HepG2 (cell line): Measurements from ENCODE around the gene TCF7L2. TPM values are rescaled to one million over a fixed set of nuclear protein-coding genes. Genes with fewer than 3 reads are reported as not detected.

Experiments
- ATAC-seq: fragments of 200-7000 bp; cut with Tn5 transposase; 3 replicates; pipeline ENCODE4 v1.9.1; 2020; ENCODE audit warnings: mild to moderate bottlenecking, moderate library complexity
- BruUV-seq: library from RNA; stranded (reverse); fragments of 400-500 nt; replicated peaks from 2 replicates; lab custom pipeline; 2021; lab: Mats Ljungman, UMichigan
- CTCF ChIA-PET: fragments of 300-600 bp; formaldehyde crosslinking; extraction: SDS; loops from one replicate; lab custom pipeline; 2021; ENCODE audit warnings: low total read pairs, inconsistent platforms, low intra/inter-chr PET ratio; lab: Yijun Ruan, JAX
- POLR2A ChIA-PET: fragments of 350-600 bp; sonication (Branson Sonifier 250); formaldehyde crosslinking; loops from one replicate; lab custom pipeline; 2020; ENCODE audit warnings: antibody characterized with exemption, inconsistent platforms; lab: Yijun Ruan, JAX
- DNase-seq: peaks from one replicate; pipeline ENCODE4 v3.0.0-alpha.2; 2015; ENCODE audit warnings: low spot score
- FAIRE-seq: peaks from 3 replicates; lab custom pipeline; 2011; peaks lifted over from hg19 to GRCh38; lab: Jason Lieb, UNC
- H2AFZ ChIP-seq: one replicate; pipeline ENCODE4 v1.6.1; 2011; ENCODE audit warnings: low read length, inconsistent platforms
- H3K27ac ChIP-seq: fragments of 300-600 bp; 3 replicates; pipeline ENCODE4 v1.8.0; 2011; ENCODE audit warnings: mixed run types, mild to moderate bottlenecking, mixed read lengths, low read length, inconsistent platforms; ENCODE audit not compliant: insufficient read depth; ENCODE audit errors: extremely low read length
- H3K27me3 ChIP-seq, 2 experiments: fragments of 200-600 bp in 1 of 2; 2 replicates in 1 of 2; 3 replicates in 1 of 2; pipeline versions ENCODE4 v1.6.0 to v1.8.0; 2011; ENCODE audit warnings: low read length in 2 of 2, mild to moderate bottlenecking in 2 of 2, moderate library complexity in 2 of 2, inconsistent platforms in 1 of 2; ENCODE audit not compliant: insufficient read depth in 2 of 2, control insufficient read depth in 1 of 2
- H3K36me3 ChIP-seq, 2 experiments: fragments of 200-600 bp in 1 of 2; replicated peaks in 1 of 2; 2 replicates in 1 of 2; 3 replicates in 1 of 2; pipeline versions ENCODE4 v1.5.1 to v1.8.0; 2011; ENCODE audit warnings: low read length in 2 of 2, inconsistent platforms in 1 of 2; ENCODE audit not compliant: insufficient read depth in 2 of 2, control insufficient read depth in 1 of 2
- H3K4me1 ChIP-seq: 2 replicates; pipeline ENCODE4 v1.5.1; 2012; ENCODE audit warnings: low read length, inconsistent platforms; ENCODE audit not compliant: insufficient read depth
- H3K4me2 ChIP-seq: 2 replicates; pipeline ENCODE4 v1.6.0; 2011; ENCODE audit warnings: low read depth, low read length, inconsistent platforms
- H3K4me3 ChIP-seq, 3 experiments: fragments of 200-600 bp in 1 of 3; sonication (generic), shearing (Covaris generic) in 1 of 3; replicated peaks in 1 of 3; 2 replicates each; pipeline ENCODE4 v1.5.1; 2011 to 2016; ENCODE audit warnings: low read length in 3 of 3, inconsistent platforms in 2 of 3, low read depth in 2 of 3, mild to moderate bottlenecking in 2 of 3, control low read depth in 1 of 3, mixed read lengths in 1 of 3; ENCODE audit not compliant: insufficient read depth in 1 of 3
- H3K79me2 ChIP-seq: one replicate; pipeline ENCODE4 v1.6.1; 2011; ENCODE audit warnings: low read length, inconsistent platforms; ENCODE audit not compliant: insufficient read depth
- H3K9ac ChIP-seq: 2 replicates; pipeline ENCODE4 v1.6.0; 2011; ENCODE audit warnings: mild to moderate bottlenecking, low read depth, low read length, inconsistent platforms; ENCODE audit not compliant: insufficient read depth
- H3K9me3 ChIP-seq: 2 replicates; pipeline ENCODE4 v1.5.1; 2012; ENCODE audit warnings: mild to moderate bottlenecking, low read length
- H4K20me1 ChIP-seq: 2 replicates; pipeline ENCODE4 v1.6.0; 2011; ENCODE audit warnings: inconsistent platforms, mild to moderate bottlenecking, low read length, moderate library complexity; ENCODE audit not compliant: insufficient read depth
- CREB3 ChIP-seq: sonication (generic); formaldehyde crosslinking; IDR thresholded peaks from 2 replicates; pipeline ENCODE4 v1.5.0; 2020; ENCODE audit warnings: missing genetic modification reagents
- FOXK1 ChIP-seq: sonication (generic); formaldehyde crosslinking; IDR thresholded peaks from 2 replicates; pipeline ENCODE4 v1.4.0; 2020; ENCODE audit warnings: low read depth, missing genetic modification reagents, borderline replicate concordance
- GZF1 ChIP-seq: sonication (generic); formaldehyde crosslinking; IDR thresholded peaks from 2 replicates; pipeline ENCODE4 v1.5.1; 2020; ENCODE audit warnings: mild to moderate bottlenecking, missing genetic modification reagents
- HNF1B ChIP-seq: sonication (generic); formaldehyde crosslinking; IDR thresholded peaks from 2 replicates; pipeline ENCODE4 v1.5.1; 2020; ENCODE audit warnings: mild to moderate bottlenecking, moderate library complexity, missing genetic modification reagents
- IRF9 ChIP-seq: sonication (generic); formaldehyde crosslinking; IDR thresholded peaks from 2 replicates; pipeline ENCODE4 v1.8.0; 2022; ENCODE audit warnings: missing genetic modification reagents, mild to moderate bottlenecking, borderline replicate concordance
- MXD3 ChIP-seq: IDR thresholded peaks from 2 replicates; pipeline ENCODE4 v1.6.1; 2016; ENCODE audit warnings: mild to moderate bottlenecking, missing biosample characterization, missing genetic modification reagents
- NCOA5 ChIP-seq: sonication (generic); formaldehyde crosslinking; IDR thresholded peaks from 2 replicates; pipeline ENCODE4 v1.4.0; 2020; ENCODE audit warnings: missing genetic modification reagents
- NFYB ChIP-seq: sonication (generic); formaldehyde crosslinking; IDR thresholded peaks from 2 replicates; pipeline ENCODE4 v1.4.0; 2020; ENCODE audit warnings: missing genetic modification reagents
- SMARCC2 ChIP-seq: fragments of 450-650 bp; IDR thresholded peaks from 2 replicates; pipeline ENCODE4 v1.6.1; 2017; ENCODE audit warnings: antibody characterized with exemption, mild to moderate bottlenecking
- ZBTB38 ChIP-seq: sonication (generic); formaldehyde crosslinking; IDR thresholded peaks from 2 replicates; pipeline ENCODE4 v1.5.1; 2020; ENCODE audit warnings: mild to moderate bottlenecking, missing genetic modification reagents
- ZBTB46 ChIP-seq: sonication (generic); formaldehyde crosslinking; IDR thresholded peaks from 2 replicates; pipeline ENCODE4 v1.4.0; 2020; ENCODE audit warnings: mild to moderate bottlenecking, missing genetic modification reagents, borderline replicate concordance
- ZMAT5 ChIP-seq: sonication (generic); formaldehyde crosslinking; IDR thresholded peaks from 2 replicates; pipeline ENCODE4 v1.5.0; 2020; ENCODE audit warnings: mild to moderate bottlenecking, low read depth, missing genetic modification reagents, borderline replicate concordance
- ZNF784 ChIP-seq: sonication (generic); formaldehyde crosslinking; IDR thresholded peaks from 2 replicates; pipeline ENCODE4 v1.5.1; 2020; ENCODE audit warnings: missing genetic modification reagents, mild to moderate bottlenecking, borderline replicate concordance
- ZSCAN5A ChIP-seq: sonication (generic); formaldehyde crosslinking; IDR thresholded peaks from 2 replicates; pipeline ENCODE4 v1.8.0; 2022; ENCODE audit warnings: mild to moderate bottlenecking, missing genetic modification reagents, borderline replicate concordance
- WGBS: methylation state at CpG from one replicate; pipeline ENCODE4 v1.1.6; 2017; ENCODE audit warnings: low lambda C conversion rate; 5-methylcytosine and 5-hydroxymethylcytosine counted together
- in situ Hi-C: cut with HindIII; loops from 2 replicates; pipeline ENCODE4 v1.10.0; 2017; ENCODE audit warnings: low pct_unique_long_range_greater_than_20kb; ENCODE audit not compliant: extremely low pct_ligation_motif_present
- intact Hi-C: fragments of 100-400 bp; cut with micrococcal nuclease; formaldehyde crosslinking; loops from one replicate; pipeline ENCODE4 v1.10.0; 2022; ENCODE audit not compliant: unreplicated experiment
- polyA plus RNA-seq, 8 experiments: library from polyadenylated mRNA; depleted of rRNA in 3 of 8; stranded (reverse) in 7 of 8; unstranded in 1 of 8; fragments of >200 nt; fragmentation: Illumina TruSeq in 4 of 8; extraction: Trizol in 4 of 8; gene quantifications; 2 replicates each; pipeline versions ENCODE4 v1.2.1 to v1.2.3, GENCODE V29; 2011 to 2016; ENCODE audit warnings: low read depth in 4 of 8, missing spikeins in 1 of 8, mixed read lengths in 1 of 8; ENCODE audit not compliant: insufficient read depth in 1 of 8
- total RNA-seq, 5 experiments: library from RNA; depleted of rRNA; stranded (reverse); fragments of >200 nt; fragmentation: Illumina TruSeq; extraction: Trizol; gene quantifications; 2 replicates each; pipeline ENCODE4 v1.2.3, GENCODE V29; 2016; ENCODE audit warnings: low read depth in 1 of 5

Gene TCF7L2
- total and polyA plus RNA-seq, 2 of the 13 experiments (the other 11 are each of a cell fraction or from before 2014, with no cell fraction given) = 3.9 to 13.7 TPM

GRCh38 chr10:113067501-113067900 is 117.5 kb downstream of the TCF7L2 start:
- Histone ChIP-seq H3K79me2 (peaks cover 59% of the 10 kb centered on the region), H3K4me2 (no peak overlapping the region)
- TF ChIP-seq ZBTB46 (CRISPR knock-in tag) (no peak), ZMAT5 (CRISPR knock-in tag) (no peak), NFYB (no peak), MXD3 (no peak), IRF9 (no peak), HNF1B (CRISPR knock-in tag) (no peak), ZBTB38 (CRISPR knock-in tag) (no peak), SMARCC2 (no peak), ZNF784 (CRISPR knock-in tag) (no peak), FOXK1 (CRISPR knock-in tag) (no peak), ZSCAN5A (CRISPR knock-in tag) (no peak), CREB3 (no peak), NCOA5 (CRISPR knock-in tag) (no peak), GZF1 (CRISPR knock-in tag) (no peak)

More at GRCh38 chr10:113067501-113067900, 117.5 kb downstream of the TCF7L2 start:
- intact Hi-C loops = loop anchor here (10.0 kb wide), 1 partner anchor 113 kb away; the partner anchor contains the start of gene TCF7L2
- WGBS = 89% methylated on average over 4 of the region's 4 CpGs
- ATAC-seq = no peak
- Histone ChIP-seq H4K20me1 (peaks cover 53% of the 10 kb centered on the region), H3K9me3 (no peaks in the 10 kb centered on the region), H2AFZ (no peak overlapping the region), H3K27me3 (no peaks in the 10 kb centered on the region), H3K9ac (no peak overlapping the region), H3K4me3 (no peak overlapping the region), H3K36me3 (peaks cover 2 to 33% of the 10 kb centered on the region in 2 experiments; a peak in 4 of 5 replicates), H3K27ac (no peak overlapping the region), H3K4me1 (peaks cover 62% of the 10 kb centered on the region)
- ChIA-PET POLR2A (no interaction called here), CTCF (no interaction called here)
- no peak for DNase-seq
- in situ Hi-C loops = no loop called here
- BruUV-seq = no TSS peak
- FAIRE-seq = no peak
